Mesothelial cell of epicardium (in vitro differentiated cells): ENCODE data around the gene SFMBT1. TPM values are rescaled to one million over a fixed set of nuclear protein-coding genes. Genes with fewer than 3 reads are reported as not detected.

Experiments
- DNase-seq, 2 experiments: peaks; one replicate each; pipeline ENCODE4 v3.0.0; 2021; ENCODE audit warnings: low spot score in 2 of 2; ENCODE audit not compliant: unreplicated experiment in 2 of 2
- H3K27ac Mint-ChIP-seq: 2 replicates; pipeline ENCODE4 v1.8.0; 2021; ENCODE audit warnings: mixed read lengths
- H3K27me3 Mint-ChIP-seq: 2 replicates; pipeline ENCODE4 v1.8.0; 2021; ENCODE audit warnings: low read depth, mixed read lengths
- H3K36me3 Mint-ChIP-seq: 2 replicates; pipeline ENCODE4 v1.8.0; 2021; ENCODE audit warnings: mixed read lengths
- H3K4me1 Mint-ChIP-seq: 2 replicates; pipeline ENCODE4 v1.8.0; 2021; ENCODE audit warnings: mixed read lengths
- H3K4me3 Mint-ChIP-seq: 2 replicates; pipeline ENCODE4 v1.8.0; 2021; ENCODE audit warnings: mild to moderate bottlenecking, moderate library complexity, mixed read lengths
- H3K9me3 Mint-ChIP-seq: 2 replicates; pipeline ENCODE4 v1.8.0; 2021; ENCODE audit warnings: mixed read lengths
- total RNA-seq: library from RNA; stranded (reverse); gene quantifications from 3 replicates; pipeline ENCODE4 v1.2.1, GENCODE V29; 2021
- TF ChIP-seq, protein P1 (sequence below): fragments of 200-600 bp; sonication (generic); IDR thresholded peaks from one replicate; pipeline ENCODE4 v1.5.0; 2021; ENCODE audit warnings: antibody characterized with exemption; ENCODE audit not compliant: unreplicated experiment

Gene SFMBT1
- total RNA-seq, 1 donor from 2014 or later = 4.4 TPM

GRCh38 chr3:52986049-52986448, 59.8 kb downstream of the SFMBT1 start:
- DNase-seq = no peak
- TF ChIP-seq, protein P1, sequence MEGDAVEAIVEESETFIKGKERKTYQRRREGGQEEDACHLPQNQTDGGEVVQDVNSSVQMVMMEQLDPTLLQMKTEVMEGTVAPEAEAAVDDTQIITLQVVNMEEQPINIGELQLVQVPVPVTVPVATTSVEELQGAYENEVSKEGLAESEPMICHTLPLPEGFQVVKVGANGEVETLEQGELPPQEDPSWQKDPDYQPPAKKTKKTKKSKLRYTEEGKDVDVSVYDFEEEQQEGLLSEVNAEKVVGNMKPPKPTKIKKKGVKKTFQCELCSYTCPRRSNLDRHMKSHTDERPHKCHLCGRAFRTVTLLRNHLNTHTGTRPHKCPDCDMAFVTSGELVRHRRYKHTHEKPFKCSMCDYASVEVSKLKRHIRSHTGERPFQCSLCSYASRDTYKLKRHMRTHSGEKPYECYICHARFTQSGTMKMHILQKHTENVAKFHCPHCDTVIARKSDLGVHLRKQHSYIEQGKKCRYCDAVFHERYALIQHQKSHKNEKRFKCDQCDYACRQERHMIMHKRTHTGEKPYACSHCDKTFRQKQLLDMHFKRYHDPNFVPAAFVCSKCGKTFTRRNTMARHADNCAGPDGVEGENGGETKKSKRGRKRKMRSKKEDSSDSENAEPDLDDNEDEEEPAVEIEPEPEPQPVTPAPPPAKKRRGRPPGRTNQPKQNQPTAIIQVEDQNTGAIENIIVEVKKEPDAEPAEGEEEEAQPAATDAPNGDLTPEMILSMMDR = no peak
- H3K9me3 Mint-ChIP-seq = peaks cover 5% of the 10 kb centered on the region
- peaks cover 14% of the 10 kb centered on the region for H3K4me1 Mint-ChIP-seq
- no peaks in the 10 kb centered on the region for H3K36me3 Mint-ChIP-seq
- no peaks in the 10 kb centered on the region for H3K27me3 Mint-ChIP-seq
- no peak overlapping the region for H3K27ac Mint-ChIP-seq
- H3K4me3 Mint-ChIP-seq = no peak overlapping the region

GRCh38 chr3:52983828-52984227, 62.0 kb downstream of the SFMBT1 start:
- TF ChIP-seq, protein P1 = no peak
- Mint-ChIP-seq H3K27ac (no peak overlapping the region), H3K4me3 (no peak overlapping the region), H3K4me1 (peaks cover 14% of the 10 kb centered on the region), H3K27me3 (no peaks in the 10 kb centered on the region), H3K36me3 (no peaks in the 10 kb centered on the region), H3K9me3 (peaks cover 5% of the 10 kb centered on the region)
- DNase-seq = no peak

- DNase-seq = no peak
- H3K4me3 Mint-ChIP-seq = no peak overlapping the region
- H3K27me3 Mint-ChIP-seq = no peaks in the 10 kb centered on the region
- H3K36me3 Mint-ChIP-seq = no peaks in the 10 kb centered on the region
- peaks cover 14% of the 10 kb centered on the region for H3K4me1 Mint-ChIP-seq
- no peak overlapping the region for H3K27ac Mint-ChIP-seq
- TF ChIP-seq, protein P1 = no peak
- peaks cover 5% of the 10 kb centered on the region for H3K9me3 Mint-ChIP-seq
Measured at GRCh38 chr3:52983336-52983807, 62.5 kb downstream of the SFMBT1 start.

GRCh38 chr3:52982839-52983238, 63.0 kb downstream of the SFMBT1 start:
- H3K27me3 Mint-ChIP-seq = no peaks in the 10 kb centered on the region
- peaks cover 14% of the 10 kb centered on the region for H3K4me1 Mint-ChIP-seq
- H3K27ac Mint-ChIP-seq = no peak overlapping the region
- H3K9me3 Mint-ChIP-seq = peaks cover 5% of the 10 kb centered on the region
- TF ChIP-seq, protein P1 = no peak
- no peak for DNase-seq
- H3K36me3 Mint-ChIP-seq = no peaks in the 10 kb centered on the region
- H3K4me3 Mint-ChIP-seq = no peak overlapping the region

- peaks cover 9% of the 10 kb centered on the region for H3K4me1 Mint-ChIP-seq
- peaks cover 6% of the 10 kb centered on the region for H3K9me3 Mint-ChIP-seq
- no peak overlapping the region for H3K4me3 Mint-ChIP-seq
- no peak overlapping the region for H3K27ac Mint-ChIP-seq
- DNase-seq = no peak
- no peaks in the 10 kb centered on the region for H3K27me3 Mint-ChIP-seq
- TF ChIP-seq, protein P1 = no peak
- no peaks in the 10 kb centered on the region for H3K36me3 Mint-ChIP-seq
Measured at GRCh38 chr3:52979190-52979983, 66.5 kb downstream of the SFMBT1 start.
